Posterior vena cava (tissue), 2 donors: ENCODE measurements around the gene MAP3K6. TPM values are rescaled to one million over a fixed set of nuclear protein-coding genes. Genes with fewer than 3 reads are reported as not detected.

Experiments used
- DNase-seq: peaks from one replicate; pipeline ENCODE4 v3.0.0-alpha.2; 2020; ENCODE audit warnings: low spot score
- intact Hi-C, 2 donors: fragments of 100-400 bp; cut with DNase I; formaldehyde crosslinking; loops; one replicate each; pipeline versions ENCODE4 v1.14.1 to v1.14.2; 2022 to 2023
- total RNA-seq, 2 donors: library from RNA; stranded (reverse); fragmentation: NEBNext Ultra II Directional; extraction: Animal tissue kit (Norgen Biotek cat#: 25700); gene quantifications; one replicate each; pipeline ENCODE4 v1.2.1, GENCODE V29; 2021
- donor health status: DM: yes; HTN: yes; CAD: no.
- donor health status: DM: yes; HTN: yes; CAD: no.

Gene MAP3K6
- total RNA-seq, 2 donors from 2014 or later, result 72.8 to 94.3 TPM

GRCh38 chr1:27349784-27350662 lies 16.7 kb downstream of the MAP3K6 start:
- intact Hi-C loops, result no loop called here
- DNase-seq, result peak; percentile 90

GRCh38 chr1:27348861-27349783 lies 17.6 kb downstream of the MAP3K6 start:
- peak; percentile 74 for DNase-seq
- intact Hi-C loops, result no loop called here

GRCh38 chr1:27346991-27347624 lies 19.7 kb downstream of the MAP3K6 start:
- peak; percentile 79 for DNase-seq
- intact Hi-C loops, result no loop called here

DNA sequence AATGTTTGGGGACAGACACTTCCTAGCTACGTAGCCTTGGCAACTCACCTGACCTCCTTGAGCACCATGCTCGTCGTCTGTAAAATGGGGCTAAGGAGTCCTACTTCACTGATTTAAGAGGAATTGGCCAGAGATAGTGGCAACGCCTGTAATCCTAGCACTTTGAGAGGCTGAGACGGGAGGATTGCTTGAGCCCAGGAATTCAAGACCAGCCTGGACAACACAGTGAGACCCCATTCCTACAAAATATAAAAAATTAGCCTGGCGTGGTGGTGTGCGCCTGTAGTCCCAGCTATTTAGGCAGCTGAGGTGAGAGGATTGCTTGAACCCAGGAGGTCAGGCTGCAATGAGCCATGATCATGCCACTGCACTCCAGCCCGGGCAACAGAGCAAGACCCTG lies 20.4 kb downstream of the MAP3K6 start:
- no peak for DNase-seq
- intact Hi-C loops, result no loop called here

GRCh38 chr1:27345272-27345671 lies 21.5 kb downstream of the MAP3K6 start:
- intact Hi-C loops, result no loop called here
- DNase-seq, result peak; percentile 68

GRCh38 chr1:27343639-27344025 lies 23.1 kb downstream of the MAP3K6 start:
- DNase-seq, result no peak
- intact Hi-C loops, result no loop called here

GRCh38 chr1:27342778-27343638 lies 23.8 kb downstream of the MAP3K6 start:
- intact Hi-C loops, result no loop called here

DNA sequence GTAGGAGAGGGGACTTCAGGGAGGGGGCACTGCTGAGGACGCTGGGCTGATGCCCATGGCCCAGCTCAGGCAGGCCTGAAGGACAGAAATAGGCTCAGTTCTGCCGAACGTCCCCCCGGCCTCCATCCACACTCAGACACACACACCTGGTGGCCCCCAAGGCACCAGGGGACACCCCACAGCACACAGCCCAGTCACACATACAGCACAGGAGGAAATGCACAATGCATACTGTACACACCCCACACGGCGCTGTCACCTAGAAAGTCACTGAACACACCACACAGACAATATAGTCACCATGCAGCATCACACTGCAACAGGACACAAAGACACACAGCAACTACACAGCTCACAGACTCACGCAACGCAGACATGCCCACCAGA lies 24.4 kb downstream of the MAP3K6 start:
- intact Hi-C loops, result no loop called here
- DNase-seq, result no peak

More at GRCh38 chr1:27342778-27343638, 23.8 kb downstream of the MAP3K6 start:
- DNase-seq, result peak; percentile 83

DNA sequence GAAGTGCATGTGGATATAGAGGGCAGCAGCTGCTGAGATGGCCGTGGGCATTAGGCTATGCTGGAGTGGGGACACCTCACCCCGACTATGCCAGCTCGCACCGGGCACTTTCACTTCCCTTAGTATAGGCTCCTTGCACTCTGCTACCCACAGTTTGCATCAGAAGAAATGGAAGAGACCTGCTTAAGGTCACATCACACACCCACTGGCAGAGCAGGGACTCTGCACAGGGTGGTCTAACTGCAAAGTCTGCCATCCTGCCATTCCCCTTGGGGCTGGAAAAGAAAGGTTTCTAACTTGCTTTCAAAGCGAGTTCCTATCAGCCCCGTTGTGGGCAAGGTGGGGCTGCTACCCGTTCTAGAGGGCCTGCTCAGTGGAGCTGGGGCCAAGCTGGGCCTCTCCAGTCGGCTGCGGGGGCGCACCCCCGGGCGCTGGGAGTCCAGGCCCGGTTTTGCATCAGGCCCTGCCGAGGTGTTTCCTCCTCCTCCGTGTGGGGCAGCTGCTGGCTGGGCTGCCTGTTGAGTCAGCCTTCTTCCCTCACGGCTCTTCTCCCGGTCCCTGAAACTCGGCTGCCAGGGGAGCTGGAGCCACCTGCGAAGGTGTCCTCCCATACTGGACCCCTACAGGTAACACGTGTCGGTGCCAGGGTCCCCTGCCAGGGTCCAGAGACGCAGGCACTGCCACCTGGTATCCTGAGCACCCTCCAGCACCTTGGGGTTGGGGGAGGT lies 25.1 kb downstream of the MAP3K6 start, which contains the start of gene SYTL1:
SYTL1 (plus strand) TSS at position 498 of the 728 bp plus-strand sequence. CDS start 3,313 bp downstream, outside the sequence.
- peak; percentile 83 for DNase-seq
- intact Hi-C loops, result no loop called here

DNA sequence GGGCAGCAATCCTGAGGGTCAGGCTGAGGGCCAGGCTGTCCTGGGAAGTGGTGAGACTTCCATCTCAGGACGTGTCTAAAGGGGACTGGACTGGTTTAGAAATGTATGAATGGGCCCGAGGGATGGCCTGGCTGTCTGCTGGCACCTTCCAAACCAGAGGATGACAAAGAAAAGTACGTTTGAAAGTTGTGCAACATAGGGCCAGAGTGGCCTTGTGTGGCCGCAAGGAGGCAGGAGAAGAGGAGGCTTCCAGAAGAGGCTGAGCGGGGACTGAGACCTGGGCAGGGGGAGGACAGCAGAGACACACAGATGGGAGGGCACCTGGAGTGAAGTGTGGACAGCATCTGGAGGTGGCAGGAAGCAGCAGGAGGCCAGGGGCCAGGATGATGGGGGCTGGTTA lies 27.5 kb downstream of the MAP3K6 start:
- no peak for DNase-seq
- intact Hi-C loops, result no loop called here

- intact Hi-C loops, result no loop called here
- no peak for DNase-seq
Measured at GRCh38 chr1:27338751-27339150, 28.0 kb downstream of the MAP3K6 start.

GRCh38 chr1:27336756-27337155 lies 30.0 kb downstream of the MAP3K6 start:
- DNase-seq, result no peak
- intact Hi-C loops, result no loop called here

- intact Hi-C loops, result no loop called here
- no peak for DNase-seq
Measured at GRCh38 chr1:27335506-27336422, 31.0 kb downstream of the MAP3K6 start.

- DNase-seq, result peak; percentile 65
- intact Hi-C loops, result no loop called here
Measured at GRCh38 chr1:27333717-27334279, 33.0 kb downstream of the MAP3K6 start.

DNA sequence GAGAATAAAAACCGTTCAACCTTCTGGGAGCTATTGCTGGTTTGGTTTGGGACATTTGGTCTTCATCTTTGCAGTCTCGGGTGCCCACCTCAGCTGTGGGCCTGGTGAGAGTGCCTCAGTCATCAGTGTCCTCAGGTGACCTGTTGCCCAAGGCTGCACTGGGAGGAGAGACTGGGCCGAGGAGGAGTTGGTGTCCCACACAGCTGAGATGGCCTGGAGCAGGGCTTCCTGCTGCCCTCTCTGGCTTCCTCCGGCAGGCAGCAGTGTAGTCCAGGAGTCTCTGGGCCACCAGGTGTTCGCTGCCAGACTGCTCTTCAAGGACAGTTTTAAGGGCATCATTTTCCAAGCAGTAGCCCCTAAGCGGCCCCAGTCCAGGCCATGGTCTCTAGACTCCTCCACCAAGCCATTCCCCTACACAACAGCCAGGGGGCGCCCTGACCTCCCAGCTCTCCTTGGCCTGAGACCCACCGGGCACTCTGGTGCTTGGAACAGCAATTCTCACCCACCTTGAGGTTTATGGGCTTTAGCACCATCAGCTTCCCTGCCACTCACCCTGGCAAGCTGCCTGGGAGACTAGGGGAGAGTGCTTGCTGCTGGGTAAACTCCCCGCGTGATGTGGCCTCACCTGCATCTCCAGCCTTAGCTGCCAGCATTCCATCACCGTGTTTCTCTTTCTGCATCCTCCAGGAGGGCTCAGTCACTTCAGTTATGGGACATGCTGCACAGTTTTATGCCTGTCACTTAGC lies 34.1 kb downstream of the MAP3K6 start:
- intact Hi-C loops, result no loop called here
- peak; percentile 84 for DNase-seq

GRCh38 chr1:27331922-27332321 lies 34.8 kb downstream of the MAP3K6 start:
- intact Hi-C loops, result no loop called here
- peak; percentile 34 for DNase-seq
